ENCODE results near the gene CORO1C.

CORO1C gene

GRCh38 chr12:108610856-108611605, 120.3 kb downstream of the CORO1C start:
- H3K4me1 Mint-ChIP-seq: peaks cover 31 to 34% of the 10 kb centered on the region in 2 donors
- peaks cover 0 to 14% of the 10 kb centered on the region in 2 donors for H3K27me3 Mint-ChIP-seq
- H3K36me3 Mint-ChIP-seq: peaks cover under 1 to 2% of the 10 kb centered on the region in 2 donors
- ATAC-seq (replicated peaks) (no peak), DNase-seq (no peak)
- H3K27ac Mint-ChIP-seq: peak overlapping the region; percentile 79
- H3K9me3 Mint-ChIP-seq: peaks cover 0 to under 1% of the 10 kb centered on the region in 2 donors
- H3K4me3 Mint-ChIP-seq: no peak overlapping the region

DNA sequence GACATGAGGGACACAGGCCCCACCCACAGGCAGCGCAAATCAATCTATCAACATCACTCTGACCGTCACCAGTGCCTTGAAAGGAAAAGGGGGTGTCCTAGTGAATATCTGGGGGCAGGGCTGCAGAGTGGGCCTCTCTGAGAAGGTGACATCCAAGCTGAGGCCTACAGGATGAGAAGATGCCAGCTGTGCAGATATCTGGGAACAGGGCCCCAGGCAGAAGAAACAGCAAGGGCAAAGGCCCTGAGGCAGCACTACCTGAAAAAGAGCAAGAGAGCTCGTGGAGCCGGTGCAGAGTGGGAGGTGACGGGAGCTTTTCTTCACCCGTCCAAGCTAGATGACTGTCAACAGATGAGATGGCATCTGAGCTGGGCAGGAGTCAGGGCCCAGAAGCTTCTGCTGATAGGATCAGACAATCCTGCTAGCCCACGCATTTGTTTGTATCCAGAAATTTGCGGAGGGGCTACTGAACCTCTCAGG, 120.9 kb downstream of the CORO1C start:
- DNase-seq (no peak), ATAC-seq (replicated peaks) (no peak)
- peaks cover 6 to 20% of the 10 kb centered on the region in 2 donors for H3K27me3 Mint-ChIP-seq
- H3K9me3 Mint-ChIP-seq: peaks cover 0 to 2% of the 10 kb centered on the region in 2 donors
- H3K36me3 Mint-ChIP-seq: no peaks in the 10 kb centered on the region
- H3K27ac Mint-ChIP-seq: peak overlapping the region; percentile 47
- no peak overlapping the region for H3K4me3 Mint-ChIP-seq
- peaks cover 38 to 40% of the 10 kb centered on the region in 2 donors for H3K4me1 Mint-ChIP-seq

DNA sequence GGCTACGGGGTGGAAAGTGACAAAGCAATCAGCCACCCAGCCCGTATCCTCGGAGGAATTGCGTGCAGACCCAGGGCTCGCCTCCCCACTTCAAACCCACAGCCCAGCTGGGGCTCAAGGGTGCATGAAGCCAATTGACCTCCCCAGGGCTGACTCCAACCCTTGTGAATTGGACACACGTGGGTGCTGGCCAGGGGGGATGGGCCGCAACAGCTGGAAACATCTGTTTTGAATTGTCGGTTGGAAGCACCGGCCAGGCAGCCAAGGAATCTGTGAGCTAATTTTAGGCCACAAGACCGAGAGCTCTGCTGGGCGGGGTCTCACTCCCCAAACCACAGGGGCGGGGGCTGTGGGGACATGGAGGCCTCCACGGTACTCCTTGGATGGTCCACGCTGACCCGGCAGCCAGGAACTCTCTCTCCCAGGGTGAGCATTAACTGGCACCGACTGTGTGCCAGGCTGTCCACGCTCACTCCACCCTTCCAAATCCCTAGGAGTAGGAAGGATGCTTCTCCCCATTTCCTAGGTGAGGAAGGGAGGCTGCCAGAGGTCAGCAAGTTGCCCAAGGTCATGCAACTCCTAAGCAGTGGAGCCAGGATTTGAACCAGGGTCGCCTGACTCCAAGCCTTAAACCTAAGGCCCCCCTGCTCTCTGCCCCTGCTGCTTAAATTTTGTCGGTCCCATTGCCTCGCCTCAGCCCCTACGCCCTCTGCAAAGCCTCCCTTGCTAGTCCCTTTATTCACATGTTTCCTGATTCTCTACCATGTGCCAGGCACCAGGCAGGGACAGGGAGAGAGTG, 121.6 kb downstream of the CORO1C start:
- Mint-ChIP-seq H3K27me3 (peaks cover 8 to 26% of the 10 kb centered on the region in 2 donors), H3K4me3 (no peak overlapping the region), H3K9me3 (peaks cover 0 to 3% of the 10 kb centered on the region in 2 donors), H3K36me3 (no peaks in the 10 kb centered on the region), H3K27ac (peak overlapping the region; percentile 47), H3K4me1 (peaks cover 41 to 44% of the 10 kb centered on the region in 2 donors)
- peak; percentile 72 to 78 for ATAC-seq (replicated peaks)
- DNase-seq: peak; percentile 46

DNA sequence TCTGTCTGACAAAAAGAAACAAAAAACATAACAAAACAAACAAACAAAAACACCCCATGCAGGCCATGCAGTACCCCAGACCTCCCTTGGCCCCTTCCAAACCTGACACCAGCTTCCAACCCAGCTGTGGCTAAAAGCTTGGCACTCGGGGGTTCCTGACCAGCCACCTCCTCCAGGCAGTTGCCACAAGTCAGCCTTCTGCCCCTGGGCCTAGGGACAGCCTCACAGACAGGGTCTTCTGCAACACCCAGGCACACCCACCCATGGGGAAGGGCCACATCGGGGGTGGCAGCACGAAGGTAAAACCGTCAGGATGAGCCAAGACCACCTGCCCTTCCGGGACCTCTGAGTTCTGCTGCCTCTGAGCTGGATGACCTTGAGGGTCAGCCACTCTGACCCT, 122.7 kb downstream of the CORO1C start:
- peak overlapping the region; percentile 42 for H3K27ac Mint-ChIP-seq
- peaks cover 8 to 27% of the 10 kb centered on the region in 2 donors for H3K27me3 Mint-ChIP-seq
- peaks cover 0 to 3% of the 10 kb centered on the region in 2 donors for H3K9me3 Mint-ChIP-seq
- peaks cover 32 to 41% of the 10 kb centered on the region in 2 donors for H3K4me1 Mint-ChIP-seq
- H3K4me3 Mint-ChIP-seq: no peak overlapping the region
- ATAC-seq (replicated peaks): no peak
- no peak for DNase-seq
- H3K36me3 Mint-ChIP-seq: no peaks in the 10 kb centered on the region

GRCh38 chr12:108607981-108608600, 123.2 kb downstream of the CORO1C start:
- ATAC-seq (replicated peaks): no peak

GRCh38 chr12:108606492-108606891, 124.8 kb downstream of the CORO1C start:
- Mint-ChIP-seq H3K9me3 (peaks cover 0 to 3% of the 10 kb centered on the region in 2 donors), H3K36me3 (no peaks in the 10 kb centered on the region), H3K4me3 (no peak overlapping the region), H3K27ac (no peak overlapping the region), H3K4me1 (peaks cover 16 to 19% of the 10 kb centered on the region in 2 donors), H3K27me3 (peaks cover 8 to 27% of the 10 kb centered on the region in 2 donors)
- DNase-seq (no peak), ATAC-seq (replicated peaks) (no peak)

More at GRCh38 chr12:108607981-108608600, 123.2 kb downstream of the CORO1C start:
- Mint-ChIP-seq H3K4me3 (no peak overlapping the region), H3K36me3 (no peaks in the 10 kb centered on the region), H3K27me3 (peaks cover 8 to 27% of the 10 kb centered on the region in 2 donors), H3K4me1 (peaks cover 27 to 35% of the 10 kb centered on the region in 2 donors), H3K9me3 (peaks cover 0 to 3% of the 10 kb centered on the region in 2 donors), H3K27ac (peak overlapping the region; percentile 42)
- no peak for DNase-seq

GRCh38 chr12:108605690-108606406, 125.5 kb downstream of the CORO1C start:
- H3K27ac Mint-ChIP-seq: peak overlapping the region; percentile 44
- H3K27me3 Mint-ChIP-seq: peaks cover 8 to 27% of the 10 kb centered on the region in 2 donors
- H3K4me1 Mint-ChIP-seq: peaks cover 16 to 19% of the 10 kb centered on the region in 2 donors
- no peaks in the 10 kb centered on the region for H3K36me3 Mint-ChIP-seq
- ATAC-seq (replicated peaks) (no peak), DNase-seq (no peak)
- peaks cover 0 to 3% of the 10 kb centered on the region in 2 donors for H3K9me3 Mint-ChIP-seq
- H3K4me3 Mint-ChIP-seq: peak overlapping the region in 1 of 2 donors; percentile 10

GRCh38 chr12:108605000-108605689, 126.2 kb downstream of the CORO1C start:
- no peaks in the 10 kb centered on the region for H3K36me3 Mint-ChIP-seq
- H3K27ac Mint-ChIP-seq: peak overlapping the region; percentile 44
- DNase-seq (no peak), ATAC-seq (replicated peaks) (peak; percentile 43 to 50)
- peaks cover 8 to 27% of the 10 kb centered on the region in 2 donors for H3K27me3 Mint-ChIP-seq
- peak overlapping the region in 1 of 2 donors; percentile 18 for H3K4me3 Mint-ChIP-seq
- peaks cover 0 to 3% of the 10 kb centered on the region in 2 donors for H3K9me3 Mint-ChIP-seq
- H3K4me1 Mint-ChIP-seq: peaks cover 13 to 14% of the 10 kb centered on the region in 2 donors

- Mint-ChIP-seq H3K27ac (no peak overlapping the region), H3K4me3 (no peak overlapping the region), H3K36me3 (no peaks in the 10 kb centered on the region), H3K27me3 (peaks cover 8 to 27% of the 10 kb centered on the region in 2 donors), H3K9me3 (peaks cover 0 to 3% of the 10 kb centered on the region in 2 donors), H3K4me1 (peaks cover 12 to 13% of the 10 kb centered on the region in 2 donors)
- ATAC-seq (replicated peaks) (no peak), DNase-seq (no peak)
These were observed 126.9 kb downstream of the CORO1C start for GRCh38 chr12:108604208-108604941.

DNA sequence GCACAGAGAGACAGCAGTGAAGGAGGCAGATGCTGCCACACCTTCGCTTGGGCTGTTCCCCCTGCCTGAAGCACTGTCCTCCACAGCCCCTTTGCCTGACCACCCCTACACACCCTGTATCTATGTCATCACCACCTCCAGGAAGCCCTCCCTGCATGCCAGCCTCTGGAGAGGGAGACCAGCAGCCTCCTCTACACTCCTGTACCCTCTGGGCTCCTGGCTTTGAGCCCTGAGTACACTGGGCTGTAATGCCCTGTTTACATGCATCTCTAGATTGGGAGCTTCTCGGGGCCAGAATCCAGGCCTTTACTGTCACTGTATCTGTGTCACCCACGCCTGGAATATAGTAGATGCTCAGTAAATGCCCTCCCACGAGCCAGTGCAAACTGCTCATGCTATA, 127.6 kb downstream of the CORO1C start:
- H3K4me1 Mint-ChIP-seq: peaks cover 12 to 13% of the 10 kb centered on the region in 2 donors
- ATAC-seq (replicated peaks): no peak
- H3K4me3 Mint-ChIP-seq: no peak overlapping the region
- H3K27ac Mint-ChIP-seq: no peak overlapping the region
- H3K36me3 Mint-ChIP-seq: no peaks in the 10 kb centered on the region
- H3K27me3 Mint-ChIP-seq: peaks cover 8 to 25% of the 10 kb centered on the region in 2 donors
- peaks cover 0 to 3% of the 10 kb centered on the region in 2 donors for H3K9me3 Mint-ChIP-seq
- no peak for DNase-seq

DNA sequence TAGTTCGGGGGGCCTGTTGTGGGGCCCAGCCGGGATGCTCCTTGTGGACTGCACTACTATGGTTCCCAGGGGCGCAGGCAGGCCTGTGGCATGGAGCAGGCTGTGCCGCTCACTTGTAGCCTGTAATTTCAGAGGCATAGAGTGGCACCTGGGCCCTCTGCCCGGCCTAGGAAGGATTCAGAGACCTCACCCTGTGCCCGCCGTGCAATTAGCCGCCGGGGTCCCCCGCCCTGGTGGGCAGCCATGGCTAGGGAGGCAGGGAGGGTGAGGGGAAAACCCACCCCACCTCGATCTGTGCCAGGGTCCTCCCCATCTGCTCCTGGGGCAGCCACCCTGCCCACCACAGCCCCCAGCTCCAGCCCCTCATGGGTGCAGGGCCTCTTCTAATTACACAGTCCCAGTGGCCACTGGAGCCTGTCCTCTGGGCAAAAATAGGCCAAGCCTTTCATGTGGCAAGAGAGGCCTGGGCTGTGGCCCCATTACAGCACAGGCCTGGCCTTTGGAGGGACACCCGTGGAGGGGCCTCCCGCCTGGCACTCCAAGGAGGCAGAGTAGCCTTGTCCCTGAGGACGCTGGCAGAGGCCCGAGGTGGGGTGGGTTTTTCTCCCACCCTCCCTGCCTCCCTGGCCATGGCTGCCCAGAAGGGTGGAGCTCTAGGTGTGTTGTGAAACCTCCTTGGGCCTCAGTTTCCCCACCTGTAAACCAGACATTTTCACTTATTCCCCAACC, 128.2 kb downstream of the CORO1C start:
- peaks cover 8 to 20% of the 10 kb centered on the region in 2 donors for H3K27me3 Mint-ChIP-seq
- no peak for DNase-seq
- H3K9me3 Mint-ChIP-seq: peaks cover 0 to 3% of the 10 kb centered on the region in 2 donors
- no peak overlapping the region for H3K27ac Mint-ChIP-seq
- H3K36me3 Mint-ChIP-seq: no peaks in the 10 kb centered on the region
- H3K4me3 Mint-ChIP-seq: no peak overlapping the region
- no peak for ATAC-seq (replicated peaks)
- peaks cover 12 to 14% of the 10 kb centered on the region in 2 donors for H3K4me1 Mint-ChIP-seq

DNA sequence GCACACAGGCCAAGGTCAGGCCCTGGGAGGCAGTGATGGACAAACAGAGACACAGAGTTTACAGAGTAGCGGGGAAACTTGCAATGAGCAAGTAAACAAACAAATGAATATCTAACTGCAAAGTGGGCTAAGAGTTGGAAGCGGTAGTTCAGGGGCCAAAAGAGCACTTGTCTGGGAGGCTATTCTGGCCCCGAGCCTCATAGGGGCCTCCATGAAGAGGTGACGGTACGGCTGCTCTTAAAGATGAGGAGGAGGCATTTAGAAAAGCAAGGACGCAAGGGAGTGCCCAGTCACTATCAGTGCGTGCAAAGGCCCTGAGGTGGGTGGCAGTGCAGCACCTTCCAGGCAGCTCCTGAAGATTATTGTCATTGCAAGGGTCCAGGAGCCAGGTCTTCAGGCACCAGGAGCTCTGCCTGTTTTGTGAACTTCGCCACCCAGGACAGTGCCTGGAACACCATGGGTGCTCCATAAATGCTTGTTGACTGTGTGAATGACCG, 129.1 kb downstream of the CORO1C start:
- no peak for ATAC-seq (replicated peaks)
- no peak for DNase-seq
- Mint-ChIP-seq H3K4me3 (no peak overlapping the region), H3K27ac (no peak overlapping the region), H3K36me3 (no peaks in the 10 kb centered on the region), H3K9me3 (peaks cover 0 to 3% of the 10 kb centered on the region in 2 donors), H3K4me1 (peaks cover 12 to 22% of the 10 kb centered on the region in 2 donors), H3K27me3 (peaks cover 11 to 13% of the 10 kb centered on the region in 2 donors)

Data from stimulated activated naive B cell treated with anti-CD40 and anti-IgM and Interleukin-4, amounts not matched to agents 10 μg/mL and 1 μg/mL and 100 μg/mL, for 72 hours (primary cell).